Esophagus squamous epithelium (tissue), 5 donors: Measurements from ENCODE around the gene CACNB4. TPM values are rescaled to one million over a fixed set of nuclear protein-coding genes. Genes with fewer than 3 reads are reported as not detected.

Source experiments
- DNase-seq: peaks from one replicate; lab custom pipeline; 2025; lab: John Stamatoyannopoulos, UW
- H3K27ac ChIP-seq, 4 donors: fragments of 200-600 bp; sonication (generic); one replicate each; pipeline ENCODE4 v1.5.1; 2016 to 2019; ENCODE audit warnings: mild to moderate bottlenecking in 1 of 4
- H3K27me3 ChIP-seq, 4 donors: fragments of 200-600 bp; sonication (generic); 1 replicate in 3 of 4; 2 replicates in 1 of 4; pipeline versions ENCODE4 v1.5.1 to v1.6.0; 2017 to 2021; ENCODE audit warnings: antibody characterized with exemption in 1 of 4
- H3K36me3 ChIP-seq, 3 donors: fragments of 200-600 bp; sonication (generic); one replicate each; pipeline ENCODE4 v1.5.1; 2016 to 2019
- H3K4me1 ChIP-seq, 3 donors: fragments of 200-600 bp; sonication (generic); one replicate each; pipeline ENCODE4 v1.5.1; 2017 to 2019
- H3K4me3 ChIP-seq, 4 donors: fragments of 200-600 bp; sonication (generic); 1 replicate in 3 of 4; 2 replicates in 1 of 4; pipeline ENCODE4 v1.5.1; 2016 to 2019; ENCODE audit warnings: mild to moderate bottlenecking in 2 of 4, moderate library complexity in 1 of 4
- H3K9me3 ChIP-seq, 3 donors: fragments of 200-600 bp; sonication (generic); one replicate each; pipeline ENCODE4 v1.5.1; 2016 to 2019
- CTCF ChIP-seq, 6 experiments: fragments of 450-650 bp in 4 of 6; fragments of 200-600 bp in 2 of 6; sonication (generic) in 2 of 6; IDR thresholded peaks; one replicate each; pipeline ENCODE4 v1.5.1; 2016 to 2019; ENCODE audit warnings: antibody characterized with exemption in 6 of 6, mild to moderate bottlenecking in 4 of 6, moderate library complexity in 4 of 6
- POLR2A ChIP-seq, 4 donors: fragments of 450-650 bp; IDR thresholded peaks; one replicate each; pipeline ENCODE4 v1.6.1; 2017; ENCODE audit warnings: antibody characterized with exemption in 4 of 4, mild to moderate bottlenecking in 4 of 4, moderate library complexity in 3 of 4
- WGBS, 2 donors: methylation state at CpG; one replicate each; pipeline ENCODE4 v1.1.5; 2018; 5-methylcytosine and 5-hydroxymethylcytosine counted together
- intact Hi-C: fragments of 100-400 bp; cut with DNase I; formaldehyde crosslinking; loops from one replicate; pipeline ENCODE4 v1.15.0; 2022
- small RNA-seq, 4 donors: library from RNA; depleted of rRNA; stranded (forward); fragments of <200 nt; gene quantifications; one replicate each; pipeline ENCODE3, GENCODE V24; 2016
- total RNA-seq, 4 donors: library from RNA; depleted of rRNA; stranded (reverse); fragments of >200 nt; gene quantifications; one replicate each; pipeline ENCODE4 v1.1.0, GENCODE V29; 2016
- donor health status: DM: yes; HTN: yes; CAD: no.

CACNB4 gene
- total RNA-seq, 4 donors from 2014 or later: 6.1 to 11.1 (median 7.2) TPM

- no peak for DNase-seq
- Histone ChIP-seq H3K4me3 (no peak overlapping the region), H3K27me3 (no peaks in the 10 kb centered on the region), H3K36me3 (peaks cover 0 to 51% (median 0%) of the 10 kb centered on the region in 3 donors), H3K27ac (no peak overlapping the region), H3K9me3 (no peaks in the 10 kb centered on the region), H3K4me1 (no peaks in the 10 kb centered on the region)
- intact Hi-C loops: no loop called here
- TF ChIP-seq CTCF (IDR thresholded peaks at IDR 0.05): no peak
- TF ChIP-seq POLR2A (IDR thresholded peaks at IDR 0.05): no peak
- WGBS, 2 donors: 86 to 90% methylated on average over 1 of the region's 1 CpG
Observed at GRCh38 chr2:151786483-151786882, 312.4 kb downstream of the CACNB4 start.

- H3K9me3 ChIP-seq: no peaks in the 10 kb centered on the region
- H3K27ac ChIP-seq: no peak overlapping the region
- intact Hi-C loops: no loop called here
- TF ChIP-seq POLR2A (IDR thresholded peaks at IDR 0.05): no peak
- TF ChIP-seq CTCF (IDR thresholded peaks at IDR 0.05): no peak
- H3K4me1 ChIP-seq: no peaks in the 10 kb centered on the region
- peaks cover 0 to 51% (median 0%) of the 10 kb centered on the region in 3 donors for H3K36me3 ChIP-seq
- no peak overlapping the region for H3K4me3 ChIP-seq
- H3K27me3 ChIP-seq: no peaks in the 10 kb centered on the region
- no peak for DNase-seq
- 94% methylated on average over 5 of the region's 5 CpGs for WGBS, 2 donors
Observed at GRCh38 chr2:151786077-151786476, 312.8 kb downstream of the CACNB4 start.

GRCh38 chr2:151783133-151783520, 315.7 kb downstream of the CACNB4 start:
- DNase-seq: no peak
- intact Hi-C loops: no loop called here
- Histone ChIP-seq H3K4me3 (no peak overlapping the region), H3K4me1 (no peaks in the 10 kb centered on the region), H3K9me3 (no peaks in the 10 kb centered on the region), H3K27ac (no peak overlapping the region), H3K36me3 (peaks cover 0 to 67% (median 4%) of the 10 kb centered on the region in 3 donors), H3K27me3 (no peaks in the 10 kb centered on the region)
- no peak for TF ChIP-seq POLR2A (IDR thresholded peaks at IDR 0.05)
- no peak for TF ChIP-seq CTCF (IDR thresholded peaks at IDR 0.05)
- WGBS, 2 donors: 93 to 98% methylated on average over 2 of the region's 2 CpGs

Small RNA genes lying within 50 kb of the gene (small RNA-seq; reads per million reads assigned to genes)
- gene RPL30P2: 0 to 0.14 (median 0) reads per million in 4 donors

Other genes with a start within 250 kb of the CACNB4 start
- gene STAM2, start 76.7 kb upstream of the CACNB4 start, total RNA-seq: 10 to 100 TPM; 18.8 to 37.0 (median 33.9) TPM
- 10 to 100 TPM in 3 of 4 donors, 1 to 10 TPM in 1; 5.8 to 19.8 (median 16.9) TPM for gene FMNL2, start 236.1 kb upstream of the CACNB4 start, total RNA-seq